T-helper 1 cell treated with Interleukin-12 subunit alpha and Interleukin-12 subunit beta and Interleukin-4 antibody, amounts not matched to agents 30 μg/mL and 1 μg/mL, for 36 hours (primary cell): Measurements from ENCODE around the gene PDZRN4.
"Not testable (repeated sequence)": the region's sequence is repeated elsewhere in the genome, so short reads cannot be mapped to it uniquely, and the experiment has no call there.

Experiments
- H3K27ac Mint-ChIP-seq: one replicate; pipeline ENCODE4 v1.8.0; 2021; ENCODE audit warnings: mild to moderate bottlenecking, mixed read lengths
- H3K27me3 Mint-ChIP-seq: one replicate; pipeline ENCODE4 v1.8.0; 2021; ENCODE audit warnings: low read depth, mixed read lengths
- H3K36me3 Mint-ChIP-seq: one replicate; pipeline ENCODE4 v1.8.0; 2021; ENCODE audit warnings: low read depth, mixed read lengths
- H3K4me1 Mint-ChIP-seq: one replicate; pipeline ENCODE4 v1.8.0; 2021; ENCODE audit warnings: low read depth, mixed read lengths
- H3K4me3 Mint-ChIP-seq: one replicate; pipeline ENCODE4 v1.8.0; 2021; ENCODE audit warnings: mild to moderate bottlenecking, moderate library complexity, mixed read lengths
- H3K9me3 Mint-ChIP-seq: one replicate; pipeline ENCODE4 v1.8.0; 2021; ENCODE audit warnings: mixed read lengths

The PDZRN4 gene

GRCh38 chr12:41527062-41527461 is 338.9 kb downstream of the PDZRN4 start:
- no peaks in the 10 kb centered on the region for H3K27me3 Mint-ChIP-seq
- no peaks in the 10 kb centered on the region for H3K36me3 Mint-ChIP-seq
- H3K27ac Mint-ChIP-seq: no peak overlapping the region
- H3K4me1 Mint-ChIP-seq: peaks cover 2% of the 10 kb centered on the region
- H3K9me3 Mint-ChIP-seq: no peaks in the 10 kb centered on the region
- H3K4me3 Mint-ChIP-seq: no peak overlapping the region

- H3K27me3 Mint-ChIP-seq: no peaks in the 10 kb centered on the region
- H3K9me3 Mint-ChIP-seq: no peaks in the 10 kb centered on the region
- H3K4me1 Mint-ChIP-seq: no peaks in the 10 kb centered on the region
- no peaks in the 10 kb centered on the region for H3K36me3 Mint-ChIP-seq
- H3K27ac Mint-ChIP-seq: no peak overlapping the region
- no peak overlapping the region for H3K4me3 Mint-ChIP-seq
Measured at GRCh38 chr12:41527534-41528116, 339.5 kb downstream of the PDZRN4 start.

GRCh38 chr12:41528874-41529273 is 340.8 kb downstream of the PDZRN4 start:
- no peaks in the 10 kb centered on the region for H3K9me3 Mint-ChIP-seq
- no peak overlapping the region for H3K4me3 Mint-ChIP-seq
- no peaks in the 10 kb centered on the region for H3K36me3 Mint-ChIP-seq
- no peaks in the 10 kb centered on the region for H3K27me3 Mint-ChIP-seq
- no peaks in the 10 kb centered on the region for H3K4me1 Mint-ChIP-seq
- no peak overlapping the region for H3K27ac Mint-ChIP-seq

- no peak overlapping the region for H3K27ac Mint-ChIP-seq
- H3K36me3 Mint-ChIP-seq: no peaks in the 10 kb centered on the region
- H3K4me3 Mint-ChIP-seq: no peak overlapping the region
- no peaks in the 10 kb centered on the region for H3K4me1 Mint-ChIP-seq
- no peaks in the 10 kb centered on the region for H3K9me3 Mint-ChIP-seq
- no peaks in the 10 kb centered on the region for H3K27me3 Mint-ChIP-seq
Measured at GRCh38 chr12:41530441-41530840, 342.3 kb downstream of the PDZRN4 start.

- Mint-ChIP-seq H3K36me3 (no peaks in the 10 kb centered on the region), H3K4me3 (no peak overlapping the region), H3K9me3 (no peaks in the 10 kb centered on the region), H3K27me3 (no peaks in the 10 kb centered on the region), H3K27ac (no peak overlapping the region), H3K4me1 (no peaks in the 10 kb centered on the region)
Measured at GRCh38 chr12:41531147-41531829, 343.2 kb downstream of the PDZRN4 start.

DNA sequence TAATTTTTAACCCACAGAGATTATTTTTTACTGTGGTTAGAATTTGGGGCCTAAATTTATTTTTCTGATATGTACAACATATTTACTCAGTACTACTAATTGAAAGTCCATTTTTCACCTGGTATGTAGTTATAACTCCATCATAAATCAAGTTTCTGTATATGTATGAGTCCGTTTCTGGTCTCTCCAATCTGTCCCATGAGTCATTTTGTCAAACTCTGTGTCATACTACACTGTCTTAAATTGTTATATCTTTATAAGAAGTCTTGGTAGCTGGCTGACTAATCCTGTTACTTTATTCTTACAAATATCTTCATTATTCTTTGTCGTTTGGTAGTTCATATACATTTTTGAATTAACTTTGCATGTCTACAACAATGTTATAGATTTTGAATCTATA is 344.0 kb downstream of the PDZRN4 start:
- Mint-ChIP-seq H3K9me3 (no peaks in the 10 kb centered on the region), H3K27me3 (no peaks in the 10 kb centered on the region), H3K27ac (no peak overlapping the region), H3K4me1 (no peaks in the 10 kb centered on the region), H3K36me3 (no peaks in the 10 kb centered on the region), H3K4me3 (no peak overlapping the region)

GRCh38 chr12:41536813-41537490 is 348.8 kb downstream of the PDZRN4 start:
- Mint-ChIP-seq H3K9me3 (no peaks in the 10 kb centered on the region), H3K27me3 (no peaks in the 10 kb centered on the region), H3K4me1 (no peaks in the 10 kb centered on the region), H3K4me3 (no peak overlapping the region), H3K27ac (no peak overlapping the region), H3K36me3 (no peaks in the 10 kb centered on the region)

DNA sequence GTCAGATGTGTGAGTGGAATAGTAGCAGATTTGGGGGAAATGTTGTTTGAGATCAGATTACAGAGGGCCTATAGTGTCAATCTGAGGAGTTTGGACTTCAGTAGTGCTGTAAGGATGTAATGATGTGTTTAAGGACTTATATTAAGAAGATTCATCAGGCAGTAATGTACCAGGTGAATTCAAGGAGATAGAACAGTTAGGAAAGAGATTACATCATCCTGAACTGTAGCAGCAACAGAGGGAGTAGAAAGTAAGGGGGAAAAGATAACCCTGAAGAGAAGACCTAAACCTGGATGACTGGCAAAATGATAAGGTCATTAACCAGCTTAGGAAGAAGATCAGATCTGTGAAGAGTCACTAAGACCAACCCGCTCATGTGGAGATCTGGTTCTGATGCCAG is 349.4 kb downstream of the PDZRN4 start:
- Mint-ChIP-seq H3K27me3 (no peaks in the 10 kb centered on the region), H3K4me3 (no peak overlapping the region), H3K36me3 (no peaks in the 10 kb centered on the region), H3K4me1 (no peaks in the 10 kb centered on the region), H3K27ac (no peak overlapping the region), H3K9me3 (no peaks in the 10 kb centered on the region)

- H3K9me3 Mint-ChIP-seq: no peaks in the 10 kb centered on the region
- H3K36me3 Mint-ChIP-seq: no peaks in the 10 kb centered on the region
- no peak overlapping the region for H3K4me3 Mint-ChIP-seq
- no peak overlapping the region for H3K27ac Mint-ChIP-seq
- H3K4me1 Mint-ChIP-seq: no peaks in the 10 kb centered on the region
- H3K27me3 Mint-ChIP-seq: no peaks in the 10 kb centered on the region
Measured at GRCh38 chr12:41545761-41546160, 357.6 kb downstream of the PDZRN4 start.

GRCh38 chr12:41547071-41547470 is 359.0 kb downstream of the PDZRN4 start:
- not testable (repeated sequence) for H3K36me3 Mint-ChIP-seq, H3K4me1 Mint-ChIP-seq, H3K9me3 Mint-ChIP-seq, H3K4me3 Mint-ChIP-seq, H3K27me3 Mint-ChIP-seq, H3K27ac Mint-ChIP-seq

GRCh38 chr12:41548926-41549325 is 360.8 kb downstream of the PDZRN4 start:
- H3K4me3 Mint-ChIP-seq: no peak overlapping the region

DNA sequence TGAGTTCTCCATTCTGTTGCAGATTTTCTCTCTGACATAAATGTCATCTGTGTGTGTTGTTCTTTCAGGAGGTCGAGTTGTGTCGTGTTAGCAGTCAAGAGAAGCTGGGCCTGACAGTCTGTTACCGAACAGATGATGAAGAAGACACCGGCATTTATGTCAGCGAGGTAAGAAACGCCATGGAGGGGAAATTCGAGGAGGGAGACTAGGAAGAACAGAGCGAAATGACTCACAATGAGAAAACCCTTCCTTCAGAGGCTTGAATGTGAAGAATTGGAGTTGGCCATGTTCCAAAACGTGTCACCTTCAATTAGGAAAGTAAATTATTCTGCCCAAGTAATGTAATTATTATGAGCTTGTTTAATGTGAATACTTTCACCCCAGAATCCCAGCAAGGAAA is 364.5 kb downstream of the PDZRN4 start:
- H3K4me3 Mint-ChIP-seq: no peak overlapping the region
- H3K4me1 Mint-ChIP-seq: no peaks in the 10 kb centered on the region
- H3K36me3 Mint-ChIP-seq: no peaks in the 10 kb centered on the region
- H3K27me3 Mint-ChIP-seq: no peaks in the 10 kb centered on the region
- H3K27ac Mint-ChIP-seq: no peak overlapping the region
- H3K9me3 Mint-ChIP-seq: no peaks in the 10 kb centered on the region

More at GRCh38 chr12:41548926-41549325, 360.8 kb downstream of the PDZRN4 start:
- Mint-ChIP-seq H3K4me1 (no peaks in the 10 kb centered on the region), H3K9me3 (no peaks in the 10 kb centered on the region), H3K27me3 (no peaks in the 10 kb centered on the region), H3K36me3 (no peaks in the 10 kb centered on the region), H3K27ac (no peak overlapping the region)

DNA sequence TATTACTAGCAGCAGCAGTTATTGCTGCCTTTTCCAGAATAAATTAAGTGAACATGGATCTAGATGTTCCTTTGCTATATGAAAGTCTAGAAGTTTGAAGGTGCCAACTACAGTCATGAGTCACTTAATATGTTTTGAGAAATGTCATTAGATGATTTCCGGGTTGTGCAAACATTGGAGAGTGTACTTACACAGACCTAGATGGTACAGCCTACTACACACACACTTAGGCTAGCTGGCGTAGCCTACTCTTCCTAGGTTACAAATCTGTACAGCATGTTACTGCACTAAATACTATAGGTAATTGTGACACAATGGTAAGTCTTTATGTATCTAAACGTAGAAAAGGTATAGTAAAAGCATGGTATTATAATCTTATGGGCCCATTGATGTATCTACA is 368.1 kb downstream of the PDZRN4 start:
- Mint-ChIP-seq H3K27ac (no peak overlapping the region), H3K4me1 (no peaks in the 10 kb centered on the region), H3K27me3 (no peaks in the 10 kb centered on the region), H3K9me3 (no peaks in the 10 kb centered on the region), H3K36me3 (no peaks in the 10 kb centered on the region), H3K4me3 (no peak overlapping the region)

DNA sequence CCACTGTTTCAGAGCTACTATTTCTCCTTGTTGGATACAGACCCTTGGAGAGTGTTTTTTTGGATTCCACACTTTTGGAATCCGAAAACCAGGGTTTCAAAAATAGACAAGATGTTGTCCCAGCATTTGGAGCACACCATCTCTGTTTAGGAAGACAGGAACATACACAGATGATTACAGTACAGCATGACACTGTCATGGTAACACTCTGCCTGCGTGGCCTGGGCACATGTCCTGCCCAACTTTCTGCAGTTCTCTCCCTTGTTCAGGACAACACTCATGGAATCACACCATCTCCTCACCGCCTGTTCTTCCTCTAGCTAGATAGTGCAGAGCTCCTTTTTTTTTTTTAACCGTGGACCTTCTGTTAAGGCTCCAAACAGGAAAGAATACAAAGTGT is 369.2 kb downstream of the PDZRN4 start:
- Mint-ChIP-seq H3K36me3 (no peaks in the 10 kb centered on the region), H3K9me3 (no peaks in the 10 kb centered on the region), H3K27ac (no peak overlapping the region), H3K4me3 (no peak overlapping the region), H3K4me1 (no peaks in the 10 kb centered on the region), H3K27me3 (no peaks in the 10 kb centered on the region)

GRCh38 chr12:41558671-41559070 is 370.6 kb downstream of the PDZRN4 start:
- Mint-ChIP-seq H3K4me1 (no peaks in the 10 kb centered on the region), H3K36me3 (no peaks in the 10 kb centered on the region), H3K4me3 (no peak overlapping the region), H3K9me3 (no peaks in the 10 kb centered on the region), H3K27ac (no peak overlapping the region), H3K27me3 (no peaks in the 10 kb centered on the region)
